AG09309 (cell line): ENCODE data around the gene PPM1K.
A peak's percentile ranks its signal among the peaks of the same experiment; 100 is the strongest.

Experiments
- DNase-seq: peaks from one replicate; pipeline ENCODE4 v3.0.0-alpha.2; 2010; ENCODE audit warnings: low read depth
- H3K4me3 ChIP-seq: 2 replicates; pipeline ENCODE4 v1.5.1; 2011; ENCODE audit warnings: mild to moderate bottlenecking, low read depth, low read length, moderate library complexity; ENCODE audit not compliant: control insufficient read depth
- TF ChIP-seq, protein P1 (sequence below): IDR thresholded peaks from 2 replicates; pipeline ENCODE4 v1.5.1; 2011; ENCODE audit warnings: mild to moderate bottlenecking, low read depth, low read length, inconsistent platforms; ENCODE audit not compliant: insufficient read depth, control insufficient read depth; ENCODE audit errors: missing control alignments

Gene PPM1K

DNA sequence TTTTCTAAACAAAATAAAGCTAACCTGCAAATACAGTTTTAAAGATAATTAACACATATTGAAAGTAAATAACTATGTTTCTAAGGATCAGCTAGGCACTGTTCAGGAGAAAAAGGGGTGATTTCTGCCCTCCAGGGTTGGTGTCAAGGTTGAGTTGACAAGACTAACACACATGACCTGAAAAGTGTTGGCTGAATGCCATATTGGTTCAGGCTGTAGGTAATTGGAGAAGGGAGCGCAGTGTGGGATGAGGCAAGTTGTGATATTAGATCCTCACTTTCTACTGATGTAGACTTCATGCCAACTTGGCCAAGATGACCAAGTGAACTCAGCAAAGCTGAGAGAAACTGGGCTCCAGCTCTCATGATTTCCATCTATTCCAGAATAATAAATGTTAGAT is 42.2 kb downstream of the PPM1K start:
- H3K4me3 ChIP-seq: no peak overlapping the region
- DNase-seq: no peak
- TF ChIP-seq, protein P1, sequence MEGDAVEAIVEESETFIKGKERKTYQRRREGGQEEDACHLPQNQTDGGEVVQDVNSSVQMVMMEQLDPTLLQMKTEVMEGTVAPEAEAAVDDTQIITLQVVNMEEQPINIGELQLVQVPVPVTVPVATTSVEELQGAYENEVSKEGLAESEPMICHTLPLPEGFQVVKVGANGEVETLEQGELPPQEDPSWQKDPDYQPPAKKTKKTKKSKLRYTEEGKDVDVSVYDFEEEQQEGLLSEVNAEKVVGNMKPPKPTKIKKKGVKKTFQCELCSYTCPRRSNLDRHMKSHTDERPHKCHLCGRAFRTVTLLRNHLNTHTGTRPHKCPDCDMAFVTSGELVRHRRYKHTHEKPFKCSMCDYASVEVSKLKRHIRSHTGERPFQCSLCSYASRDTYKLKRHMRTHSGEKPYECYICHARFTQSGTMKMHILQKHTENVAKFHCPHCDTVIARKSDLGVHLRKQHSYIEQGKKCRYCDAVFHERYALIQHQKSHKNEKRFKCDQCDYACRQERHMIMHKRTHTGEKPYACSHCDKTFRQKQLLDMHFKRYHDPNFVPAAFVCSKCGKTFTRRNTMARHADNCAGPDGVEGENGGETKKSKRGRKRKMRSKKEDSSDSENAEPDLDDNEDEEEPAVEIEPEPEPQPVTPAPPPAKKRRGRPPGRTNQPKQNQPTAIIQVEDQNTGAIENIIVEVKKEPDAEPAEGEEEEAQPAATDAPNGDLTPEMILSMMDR: no peak

DNA sequence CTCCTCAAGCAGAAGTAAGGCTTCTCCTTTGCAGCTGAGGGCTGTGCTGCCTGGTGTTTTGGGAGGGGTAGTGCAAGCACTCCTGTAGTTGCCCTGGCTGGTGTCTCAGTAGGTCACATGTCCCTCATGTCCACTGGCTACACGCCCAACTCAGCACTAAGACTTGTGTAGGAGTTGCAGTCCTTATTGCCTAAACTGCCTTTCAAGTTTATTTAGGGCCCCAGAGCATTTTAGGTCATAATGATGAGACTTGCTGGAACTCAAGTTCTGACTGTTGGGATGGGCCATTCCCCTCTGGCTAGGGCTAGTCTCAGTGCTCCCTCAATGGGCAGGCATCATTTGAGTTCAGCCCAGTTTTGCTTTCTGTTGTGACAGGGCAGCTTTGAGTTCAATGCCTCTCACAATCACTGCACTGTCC is 44.1 kb downstream of the PPM1K start:
- no peak overlapping the region for H3K4me3 ChIP-seq
- TF ChIP-seq, protein P1: no peak
- DNase-seq: no peak

DNA sequence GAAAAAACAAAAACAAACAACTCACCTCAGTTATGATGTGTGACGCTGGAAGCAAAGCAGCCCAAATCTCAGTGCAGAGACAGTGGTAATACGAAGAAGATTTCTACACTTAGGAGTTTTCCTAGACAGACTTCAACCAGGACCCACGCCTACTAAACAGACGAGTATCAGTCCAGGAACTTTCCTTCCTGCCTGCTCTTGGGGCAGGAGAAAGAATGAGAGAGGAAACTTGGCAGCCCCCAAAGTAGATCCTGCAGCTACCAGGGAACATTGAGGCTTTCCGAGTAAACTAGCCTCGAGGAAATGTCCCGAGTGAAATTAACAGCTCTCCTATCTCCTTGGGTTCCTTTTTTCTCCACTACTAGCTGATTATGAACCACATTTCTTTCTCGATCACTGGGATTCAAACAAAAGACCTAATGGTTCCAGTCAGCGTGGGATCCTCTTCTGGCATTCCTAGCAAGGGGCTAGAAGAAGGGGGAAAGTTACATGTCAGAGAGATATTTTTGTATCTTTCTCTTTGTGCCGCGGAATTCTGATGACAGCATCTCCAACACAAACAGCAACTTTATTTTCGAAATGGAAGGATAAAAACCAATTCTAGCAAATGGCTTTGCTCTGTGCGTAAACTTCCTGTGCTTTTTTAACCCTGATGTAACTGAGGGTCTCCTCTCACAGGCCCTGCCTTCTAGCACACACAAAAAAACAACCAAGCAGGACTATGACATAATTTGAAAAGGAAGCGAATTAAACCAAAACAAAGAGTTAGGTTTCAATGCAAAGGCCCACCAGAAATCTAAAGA is 53.2 kb downstream of the PPM1K start:
- H3K4me3 ChIP-seq: peak overlapping the region; percentile 14
- TF ChIP-seq, protein P1: no peak
- no peak for DNase-seq

DNA sequence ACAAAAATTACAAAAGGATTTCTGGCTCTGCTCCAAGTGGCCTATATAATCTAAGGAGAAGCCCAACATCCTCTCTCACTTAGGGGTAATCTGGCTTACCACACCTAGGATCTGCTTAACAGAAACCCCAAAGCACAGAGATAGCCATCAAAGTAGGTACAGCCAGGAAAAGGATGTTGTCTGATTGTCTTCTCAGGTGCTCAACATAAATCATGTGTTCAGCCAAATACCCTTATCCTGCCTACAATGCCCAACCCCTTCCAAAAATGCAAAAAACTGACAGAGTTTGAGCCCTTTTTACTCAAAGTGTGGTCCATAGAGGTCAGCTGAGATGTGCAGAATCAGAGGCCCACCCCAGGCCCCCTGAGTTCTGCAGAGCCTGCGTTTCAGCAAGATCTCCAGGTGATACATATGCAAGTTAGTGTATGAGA is 53.9 kb downstream of the PPM1K start:
- DNase-seq: no peak
- no peak overlapping the region for H3K4me3 ChIP-seq
- TF ChIP-seq, protein P1: no peak

DNA sequence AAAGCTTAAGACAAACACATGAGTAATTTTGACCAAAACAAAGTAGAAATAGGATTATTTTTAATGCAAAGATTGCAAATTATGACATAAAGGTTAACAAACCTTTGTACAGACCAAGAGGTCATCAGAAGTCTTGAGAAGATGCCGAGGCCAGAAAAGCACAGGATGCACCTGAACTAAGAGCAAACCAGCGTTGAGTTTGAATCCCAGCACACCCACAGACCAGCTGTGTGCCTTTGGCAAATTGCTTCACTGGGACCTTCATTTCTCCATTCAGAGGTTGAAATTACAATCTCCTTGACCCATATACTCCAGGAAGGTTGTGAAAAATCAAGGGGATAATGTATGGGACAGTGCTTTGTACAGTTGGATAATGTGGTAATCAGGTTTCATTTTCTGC is 56.6 kb downstream of the PPM1K start:
- no peak overlapping the region for H3K4me3 ChIP-seq
- TF ChIP-seq, protein P1: no peak
- DNase-seq: no peak

DNA sequence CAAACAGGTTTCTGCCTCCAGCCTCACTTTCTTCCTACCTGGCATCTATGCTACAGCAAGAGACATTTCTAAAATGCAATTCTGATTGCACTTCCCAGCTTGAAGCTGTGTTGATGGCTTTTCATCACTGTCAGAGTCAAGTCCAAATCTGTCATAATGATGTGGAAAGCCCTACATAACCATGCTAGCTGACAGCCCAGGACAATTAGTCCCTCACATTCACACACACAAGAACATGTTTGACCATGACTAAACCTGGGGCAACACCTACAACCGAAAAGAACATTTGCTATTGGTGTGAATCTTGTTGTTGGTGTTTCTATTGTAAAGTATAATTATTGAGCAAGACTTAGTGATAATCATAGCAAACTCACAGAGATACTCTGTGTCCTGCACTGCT is 58.2 kb downstream of the PPM1K start:
- no peak overlapping the region for H3K4me3 ChIP-seq
- no peak for DNase-seq
- TF ChIP-seq, protein P1: no peak
